Breast epithelium (tissue), 4 donors: ENCODE data around the gene CDKN1A. TPM values are rescaled to one million over a fixed set of nuclear protein-coding genes. Genes with fewer than 3 reads are reported as not detected.
A peak's percentile ranks its signal among the peaks of the same experiment; 100 is the strongest.

Experiments used
- DNase-seq, 2 donors: peaks; one replicate each; pipeline ENCODE4 v3.0.0-alpha.2; 2019; ENCODE audit warnings: low spot score in 2 of 2
- H3K27ac ChIP-seq, 2 donors: fragments of 200-600 bp; sonication (generic) in 1 of 2; one replicate each; pipeline ENCODE4 v1.5.1; 2016 to 2019; ENCODE audit warnings: mild to moderate bottlenecking in 1 of 2
- H3K27me3 ChIP-seq, 2 donors: fragments of 200-600 bp; sonication (generic) in 1 of 2; one replicate each; pipeline versions ENCODE4 v1.5.1 to v1.6.0; 2017 to 2019; ENCODE audit warnings: control low read depth in 1 of 2, mild to moderate bottlenecking in 1 of 2
- H3K36me3 ChIP-seq: fragments of 200-600 bp; one replicate; pipeline ENCODE4 v1.5.1; 2019
- H3K4me1 ChIP-seq, 2 donors: fragments of 200-600 bp; sonication (generic); one replicate each; pipeline ENCODE4 v1.5.1; 2016 to 2019; ENCODE audit warnings: control low read depth in 1 of 2
- H3K4me3 ChIP-seq, 3 donors: fragments of 200-600 bp; sonication (generic); 1 replicate in 2 of 3; 2 replicates in 1 of 3; pipeline ENCODE4 v1.5.1; 2016 to 2019; ENCODE audit warnings: mild to moderate bottlenecking in 3 of 3, moderate library complexity in 2 of 3
- H3K9me3 ChIP-seq, 2 donors: fragments of 200-600 bp; sonication (generic) in 1 of 2; one replicate each; pipeline ENCODE4 v1.5.1; 2016 to 2019; ENCODE audit warnings: control low read depth in 1 of 2
- POLR2A ChIP-seq: fragments of 450-650 bp; IDR thresholded peaks from one replicate; pipeline ENCODE4 v1.6.1; 2016; ENCODE audit warnings: antibody characterized with exemption, mild to moderate bottlenecking, moderate library complexity
- POLR2AphosphoS5 ChIP-seq, 3 donors: sonication (generic); formaldehyde crosslinking; IDR thresholded peaks; one replicate each; pipeline ENCODE4 v1.6.1; 2017; ENCODE audit warnings: antibody characterized with exemption in 3 of 3
- intact Hi-C: fragments of 100-400 bp; cut with DNase I; formaldehyde crosslinking; loops from one replicate; pipeline ENCODE4 v1.15.1; 2023; ENCODE audit warnings: low total_unique reads
- total RNA-seq, 3 donors: library from RNA; depleted of rRNA; stranded (reverse); fragments of >200 nt; gene quantifications; one replicate each; pipeline ENCODE4 v1.1.0, GENCODE V29; 2016
- TF ChIP-seq, protein P1 (sequence below), 3 donors: fragments of 450-650 bp; IDR thresholded peaks; one replicate each; pipeline ENCODE4 v1.5.1; 2016 to 2017; ENCODE audit warnings: antibody characterized with exemption in 3 of 3, mild to moderate bottlenecking in 3 of 3, moderate library complexity in 3 of 3

Gene CDKN1A
- 100 to 1,000 TPM; 125 to 144 (median 143) TPM for total RNA-seq

DNA sequence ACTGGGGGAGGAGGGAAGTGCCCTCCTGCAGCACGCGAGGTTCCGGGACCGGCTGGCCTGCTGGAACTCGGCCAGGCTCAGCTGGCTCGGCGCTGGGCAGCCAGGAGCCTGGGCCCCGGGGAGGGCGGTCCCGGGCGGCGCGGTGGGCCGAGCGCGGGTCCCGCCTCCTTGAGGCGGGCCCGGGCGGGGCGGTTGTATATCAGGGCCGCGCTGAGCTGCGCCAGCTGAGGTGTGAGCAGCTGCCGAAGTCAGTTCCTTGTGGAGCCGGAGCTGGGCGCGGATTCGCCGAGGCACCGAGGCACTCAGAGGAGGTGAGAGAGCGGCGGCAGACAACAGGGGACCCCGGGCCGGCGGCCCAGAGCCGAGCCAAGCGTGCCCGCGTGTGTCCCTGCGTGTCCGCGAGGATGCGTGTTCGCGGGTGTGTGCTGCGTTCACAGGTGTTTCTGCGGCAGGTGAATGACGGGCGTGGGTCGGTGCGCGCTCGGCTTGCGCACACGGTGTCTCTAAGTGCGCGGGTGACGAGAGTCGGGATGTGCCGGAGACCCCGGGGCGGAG, at the start of gene CDKN1A:
Gene CDKN1A, plus strand, starts transcription at position 227 of the 555 bp plus-strand sequence. CDS start 5,388 bp downstream, outside the sequence.
- H3K4me3 ChIP-seq: peak within 1 kb of the TSS; percentile 84 to 97 (median 94)
- peaks cover 11 to 21% of the 10 kb centered on the region in 2 donors for H3K4me1 ChIP-seq
- peak within 1 kb of the TSS; percentile 97 to 98 for H3K27ac ChIP-seq
- peak; percentile 88 to 90 for DNase-seq
- no peaks in the 10 kb centered on the region for H3K27me3 ChIP-seq
- no peaks in the 10 kb centered on the region for H3K36me3 ChIP-seq
- intact Hi-C loops: no loop called here
- peak; percentile 96 to 98 (median 96) for TF ChIP-seq POLR2AphosphoS5 (IDR thresholded peaks at IDR 0.05)
- TF ChIP-seq POLR2A: peak; percentile 99
- TF ChIP-seq, protein P1, sequence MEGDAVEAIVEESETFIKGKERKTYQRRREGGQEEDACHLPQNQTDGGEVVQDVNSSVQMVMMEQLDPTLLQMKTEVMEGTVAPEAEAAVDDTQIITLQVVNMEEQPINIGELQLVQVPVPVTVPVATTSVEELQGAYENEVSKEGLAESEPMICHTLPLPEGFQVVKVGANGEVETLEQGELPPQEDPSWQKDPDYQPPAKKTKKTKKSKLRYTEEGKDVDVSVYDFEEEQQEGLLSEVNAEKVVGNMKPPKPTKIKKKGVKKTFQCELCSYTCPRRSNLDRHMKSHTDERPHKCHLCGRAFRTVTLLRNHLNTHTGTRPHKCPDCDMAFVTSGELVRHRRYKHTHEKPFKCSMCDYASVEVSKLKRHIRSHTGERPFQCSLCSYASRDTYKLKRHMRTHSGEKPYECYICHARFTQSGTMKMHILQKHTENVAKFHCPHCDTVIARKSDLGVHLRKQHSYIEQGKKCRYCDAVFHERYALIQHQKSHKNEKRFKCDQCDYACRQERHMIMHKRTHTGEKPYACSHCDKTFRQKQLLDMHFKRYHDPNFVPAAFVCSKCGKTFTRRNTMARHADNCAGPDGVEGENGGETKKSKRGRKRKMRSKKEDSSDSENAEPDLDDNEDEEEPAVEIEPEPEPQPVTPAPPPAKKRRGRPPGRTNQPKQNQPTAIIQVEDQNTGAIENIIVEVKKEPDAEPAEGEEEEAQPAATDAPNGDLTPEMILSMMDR (IDR thresholded peaks at IDR 0.05): peak in 1 of 3 donors; percentile 7
- H3K9me3 ChIP-seq: no peaks in the 10 kb centered on the region

GRCh38 chr6:36629784-36630183, 48.7 kb upstream of the CDKN1A start:
- H3K36me3 ChIP-seq: no peaks in the 10 kb centered on the region
- intact Hi-C loops: loop anchor here (10.0 kb wide), 1 partner anchor 125 kb away; no protein-coding TSS in a partner anchor
- TF ChIP-seq POLR2A: no peak
- TF ChIP-seq, protein P1 (IDR thresholded peaks at IDR 0.05): no peak
- no peak for TF ChIP-seq POLR2AphosphoS5 (IDR thresholded peaks at IDR 0.05)
- no peaks in the 10 kb centered on the region for H3K27me3 ChIP-seq
- peaks cover 0 to 3% of the 10 kb centered on the region in 2 donors for H3K4me1 ChIP-seq
- no peak for DNase-seq
- peak overlapping the region in 1 of 2 donors; percentile 71 for H3K27ac ChIP-seq
- H3K4me3 ChIP-seq: no peak overlapping the region
- H3K9me3 ChIP-seq: no peaks in the 10 kb centered on the region

GRCh38 chr6:36631326-36632011, 47.0 kb upstream of the CDKN1A start:
- intact Hi-C loops: loop anchor here (10.0 kb wide), 1 partner anchor 123 kb away; no protein-coding TSS in a partner anchor
- DNase-seq: no peak
- TF ChIP-seq, protein P1 (IDR thresholded peaks at IDR 0.05): no peak

GRCh38 chr6:36633370-36633769, 45.1 kb upstream of the CDKN1A start:
- intact Hi-C loops: loop anchor here (10.0 kb wide), 1 partner anchor 121 kb away; no protein-coding TSS in a partner anchor
- H3K4me3 ChIP-seq: no peak overlapping the region
- H3K4me1 ChIP-seq: peaks cover 0 to 7% of the 10 kb centered on the region in 2 donors
- no peaks in the 10 kb centered on the region for H3K9me3 ChIP-seq
- H3K27me3 ChIP-seq: no peaks in the 10 kb centered on the region
- no peaks in the 10 kb centered on the region for H3K36me3 ChIP-seq
- no peak overlapping the region for H3K27ac ChIP-seq
- DNase-seq: no peak
- no peak for TF ChIP-seq POLR2A
- TF ChIP-seq, protein P1 (IDR thresholded peaks at IDR 0.05): no peak
- no peak for TF ChIP-seq POLR2AphosphoS5 (IDR thresholded peaks at IDR 0.05)

More at GRCh38 chr6:36631326-36632011, 47.0 kb upstream of the CDKN1A start:
- Histone ChIP-seq H3K4me3 (no peak overlapping the region), H3K36me3 (no peaks in the 10 kb centered on the region), H3K27ac (no peak overlapping the region), H3K9me3 (no peaks in the 10 kb centered on the region), H3K27me3 (no peaks in the 10 kb centered on the region), H3K4me1 (peaks cover 0 to 3% of the 10 kb centered on the region in 2 donors)

DNA sequence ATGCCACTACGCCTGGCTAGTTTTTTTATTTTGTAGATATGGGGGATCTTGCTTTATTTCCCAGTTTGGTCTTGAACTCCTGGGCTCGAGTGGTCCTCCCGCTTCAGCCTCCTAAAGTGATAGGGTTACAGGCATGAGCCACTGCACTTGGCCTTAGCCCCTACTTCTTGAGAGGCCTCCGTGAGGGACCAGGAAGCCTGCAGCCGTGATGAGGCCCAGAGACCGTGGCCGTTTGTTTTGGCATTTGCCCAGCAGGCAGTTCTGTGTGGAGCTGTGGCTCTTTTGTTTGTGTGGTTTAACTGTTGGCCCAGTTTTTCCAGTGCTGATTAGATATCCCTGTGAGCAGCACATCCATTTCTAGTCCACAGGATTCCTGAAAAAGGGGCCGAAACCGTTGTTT, 44.6 kb upstream of the CDKN1A start:
- Histone ChIP-seq H3K27me3 (no peaks in the 10 kb centered on the region), H3K36me3 (no peaks in the 10 kb centered on the region), H3K27ac (peak overlapping the region; percentile 33 to 34), H3K9me3 (no peaks in the 10 kb centered on the region), H3K4me1 (peaks cover 0 to 7% of the 10 kb centered on the region in 2 donors), H3K4me3 (no peak overlapping the region)
- intact Hi-C loops: loop anchor here (10.0 kb wide), 1 partner anchor 121 kb away; no protein-coding TSS in a partner anchor
- no peak for TF ChIP-seq POLR2AphosphoS5 (IDR thresholded peaks at IDR 0.05)
- no peak for TF ChIP-seq POLR2A
- TF ChIP-seq, protein P1 (IDR thresholded peaks at IDR 0.05): no peak
- peak; percentile 35 to 80 for DNase-seq
